Activated CD4-positive, alpha-beta memory T cell treated with anti-CD3 and anti-CD28 coated beads for 36 hours (primary cell): ENCODE results near the gene CDKN3. TPM values are rescaled to one million over a fixed set of nuclear protein-coding genes. Genes with fewer than 3 reads are reported as not detected.

Experiments used
- CTCF ChIA-PET: fragments of 350-600 bp; sonication (Branson Sonifier 250); formaldehyde crosslinking; loops from one replicate; lab custom pipeline; 2021; ENCODE audit warnings: antibody characterized with exemption, inconsistent platforms; lab: Charles Lee
- POLR2A ChIA-PET: fragments of 350-600 bp; sonication (Branson Sonifier 250); formaldehyde crosslinking; loops from one replicate; lab custom pipeline; 2021; ENCODE audit warnings: antibody characterized with exemption; lab: Charles Lee
- DNase-seq: peaks from one replicate; pipeline ENCODE4 v3.0.0-alpha.2; 2020
- H3K27ac Mint-ChIP-seq: one replicate; pipeline ENCODE4 v1.8.0; 2021; ENCODE audit warnings: mixed read lengths
- H3K27me3 Mint-ChIP-seq: one replicate; pipeline ENCODE4 v1.8.0; 2021; ENCODE audit warnings: mixed read lengths
- H3K36me3 Mint-ChIP-seq: one replicate; pipeline ENCODE4 v1.8.0; 2021; ENCODE audit warnings: mixed read lengths
- H3K4me1 Mint-ChIP-seq: one replicate; pipeline ENCODE4 v1.8.0; 2021; ENCODE audit warnings: low read depth, mixed read lengths
- H3K4me3 Mint-ChIP-seq: one replicate; pipeline ENCODE4 v1.8.0; 2021; ENCODE audit warnings: mild to moderate bottlenecking, mixed read lengths
- H3K9me3 Mint-ChIP-seq: one replicate; pipeline ENCODE4 v1.8.0; 2021; ENCODE audit warnings: mixed read lengths
- intact Hi-C: fragments of 100-400 bp; cut with micrococcal nuclease; formaldehyde crosslinking; loops from one replicate; pipeline ENCODE4 v1.15.1; 2023
- total RNA-seq, 2 experiments: library from RNA; stranded (reverse); gene quantifications; one replicate each; pipeline ENCODE4 v1.2.3, GENCODE V29; 2021

CDKN3 gene
- total RNA-seq, 2 experiments from 2014 or later = 96.2 to 99.2 TPM

DNA sequence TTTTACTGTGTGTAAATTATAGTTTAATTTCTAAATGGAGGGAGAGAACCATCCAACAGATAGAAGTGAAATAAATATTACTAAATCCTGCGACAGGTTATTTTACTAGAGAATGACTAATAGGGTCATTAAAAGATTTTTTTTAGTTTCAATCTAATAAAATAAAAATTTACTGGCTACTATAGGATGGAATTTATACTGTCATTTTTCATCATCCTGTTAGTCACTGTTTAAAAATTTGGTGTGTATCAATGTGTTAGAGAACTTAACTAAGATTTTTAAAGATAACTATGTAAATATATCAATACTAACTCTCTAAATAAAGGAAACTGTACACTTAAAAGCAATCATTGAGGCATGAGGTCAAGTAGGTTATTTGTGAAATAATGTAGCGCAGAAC, 41.1 kb upstream of the CDKN3 start:
- intact Hi-C loops = loop anchor here (10.0 kb wide), 1 partner anchor 401 kb away; the partner anchor contains the start of gene BMP4
- DNase-seq = no peak
- ChIA-PET CTCF (no interaction called here), POLR2A (no interaction called here)
- Mint-ChIP-seq H3K27me3 (peaks cover 26% of the 10 kb centered on the region), H3K4me1 (no peaks in the 10 kb centered on the region), H3K4me3 (no peak overlapping the region), H3K36me3 (no peaks in the 10 kb centered on the region), H3K27ac (no peak overlapping the region), H3K9me3 (peaks cover 3% of the 10 kb centered on the region)

DNA sequence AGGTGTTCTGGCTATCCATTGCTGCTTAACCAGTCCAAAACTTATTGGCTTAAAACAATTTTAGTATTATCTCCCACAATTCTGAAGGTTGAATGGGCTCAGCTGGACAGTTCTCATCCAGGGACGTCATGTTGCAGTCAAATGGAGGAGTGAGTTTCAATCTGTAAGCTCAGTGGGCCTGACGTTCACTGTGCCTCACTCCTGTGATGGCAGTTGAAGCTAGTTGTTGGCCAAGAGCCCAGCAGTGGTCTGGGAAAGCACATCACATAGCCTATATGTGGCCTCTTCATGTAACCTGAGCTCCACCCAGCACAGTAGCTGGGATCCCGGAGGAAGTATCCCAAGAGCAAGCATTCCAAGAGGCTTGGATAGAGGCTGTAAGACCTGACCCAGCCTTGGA, 40.6 kb upstream of the CDKN3 start:
- no peak for DNase-seq
- no peak overlapping the region for H3K27ac Mint-ChIP-seq

DNA sequence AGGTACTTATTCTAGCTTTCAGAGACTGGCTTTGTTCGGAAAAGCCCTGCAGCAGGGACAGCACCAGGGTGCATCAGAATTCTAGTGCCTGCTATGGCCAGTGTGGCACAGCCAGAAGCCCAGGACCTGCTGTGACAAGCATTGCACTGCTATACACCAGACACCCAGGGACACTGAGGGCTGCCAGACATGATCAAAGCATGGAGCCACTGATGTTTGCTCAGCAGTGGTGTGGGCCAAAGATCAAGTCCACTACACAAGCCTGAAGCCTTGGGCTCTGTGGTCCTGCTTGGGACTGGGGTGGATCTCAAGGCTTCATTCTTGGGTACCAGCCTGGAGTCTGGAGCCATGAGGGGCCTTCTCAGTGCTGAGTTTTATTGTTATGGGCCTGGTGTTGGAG, 36.1 kb upstream of the CDKN3 start:
- no peaks in the 10 kb centered on the region for H3K4me1 Mint-ChIP-seq
- no peaks in the 10 kb centered on the region for H3K9me3 Mint-ChIP-seq
- H3K36me3 Mint-ChIP-seq = no peaks in the 10 kb centered on the region
- POLR2A ChIA-PET = no interaction called here
- H3K27ac Mint-ChIP-seq = no peak overlapping the region
- CTCF ChIA-PET = no interaction called here
- DNase-seq = no peak
- intact Hi-C loops = no loop called here
- no peak overlapping the region for H3K4me3 Mint-ChIP-seq
- H3K27me3 Mint-ChIP-seq = peaks cover 33% of the 10 kb centered on the region

More for the DNA sequence above, 40.6 kb upstream of the CDKN3 start:
- intact Hi-C loops = loop anchor here (10.0 kb wide), 1 partner anchor 401 kb away; the partner anchor contains the start of gene BMP4
- Mint-ChIP-seq H3K4me1 (no peaks in the 10 kb centered on the region), H3K4me3 (no peak overlapping the region), H3K27me3 (peaks cover 28% of the 10 kb centered on the region), H3K9me3 (peaks cover 3% of the 10 kb centered on the region), H3K36me3 (no peaks in the 10 kb centered on the region)
- POLR2A ChIA-PET = no interaction called here
- CTCF ChIA-PET = no interaction called here

DNA sequence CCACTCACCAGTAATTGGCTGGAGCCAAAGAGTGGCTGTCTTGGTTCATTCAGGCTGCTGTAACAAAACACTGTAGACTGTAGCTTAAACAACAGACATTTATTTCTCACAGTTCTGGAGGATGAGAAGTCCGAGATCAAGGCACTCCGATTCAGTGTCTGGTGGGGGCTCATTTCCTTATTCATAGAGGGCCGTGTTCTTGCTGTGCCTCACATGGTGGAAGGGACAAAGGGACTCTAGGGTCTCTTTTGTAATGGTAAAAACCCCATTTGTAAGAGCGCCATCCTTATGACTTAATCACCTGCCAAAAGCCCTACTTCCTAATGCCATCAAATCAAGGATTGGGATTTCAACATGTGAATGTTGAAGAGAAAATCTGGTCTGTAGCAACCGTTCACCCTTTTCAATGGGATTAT, 34.7 kb upstream of the CDKN3 start:
- DNase-seq = no peak
- H3K36me3 Mint-ChIP-seq = no peaks in the 10 kb centered on the region
- ChIA-PET POLR2A (no interaction called here), CTCF (interaction anchor here (0.7 to 2.0 kb wide), 2 partner anchors 12 to 112 kb away, joined by 3 to 4 read pairs; no protein-coding TSS in a partner anchor)
- H3K27me3 Mint-ChIP-seq = peaks cover 31% of the 10 kb centered on the region
- H3K9me3 Mint-ChIP-seq = no peaks in the 10 kb centered on the region
- H3K4me1 Mint-ChIP-seq = no peaks in the 10 kb centered on the region
- intact Hi-C loops = no loop called here
- no peak overlapping the region for H3K4me3 Mint-ChIP-seq
- H3K27ac Mint-ChIP-seq = no peak overlapping the region

DNA sequence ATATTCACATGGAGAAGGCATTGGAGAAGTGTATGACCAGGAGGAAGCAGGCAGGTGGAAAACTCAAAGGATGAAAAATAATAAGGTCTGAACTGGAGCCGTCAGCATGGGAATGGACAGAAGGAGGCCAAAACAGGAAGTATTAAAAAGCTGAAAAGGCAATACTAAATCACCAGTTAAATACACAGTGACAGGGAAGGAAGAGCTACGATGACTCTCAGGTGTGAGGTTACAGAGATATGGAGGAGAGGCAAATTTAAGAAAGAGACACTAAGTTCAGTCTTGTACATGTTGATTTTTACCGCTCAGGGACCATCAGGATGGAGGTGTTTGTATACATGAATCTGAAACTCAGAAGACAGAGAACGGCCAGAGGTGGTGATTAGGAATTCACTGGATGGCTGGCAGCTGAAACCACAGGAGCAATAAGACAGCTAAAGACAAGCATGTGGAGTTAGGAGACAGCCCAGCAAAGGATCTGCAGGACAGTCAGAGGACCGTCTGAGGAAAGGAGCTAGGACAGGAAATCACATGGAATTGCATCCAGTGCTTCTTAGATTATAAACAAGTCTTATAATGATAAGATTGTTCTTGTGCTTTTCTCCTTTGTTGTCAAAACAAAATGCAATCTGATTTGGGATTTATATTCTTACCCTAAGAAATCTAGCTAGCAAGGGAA, 33.9 kb upstream of the CDKN3 start:
- H3K27me3 Mint-ChIP-seq = peaks cover 27% of the 10 kb centered on the region
- no peaks in the 10 kb centered on the region for H3K36me3 Mint-ChIP-seq
- POLR2A ChIA-PET = no interaction called here

DNA sequence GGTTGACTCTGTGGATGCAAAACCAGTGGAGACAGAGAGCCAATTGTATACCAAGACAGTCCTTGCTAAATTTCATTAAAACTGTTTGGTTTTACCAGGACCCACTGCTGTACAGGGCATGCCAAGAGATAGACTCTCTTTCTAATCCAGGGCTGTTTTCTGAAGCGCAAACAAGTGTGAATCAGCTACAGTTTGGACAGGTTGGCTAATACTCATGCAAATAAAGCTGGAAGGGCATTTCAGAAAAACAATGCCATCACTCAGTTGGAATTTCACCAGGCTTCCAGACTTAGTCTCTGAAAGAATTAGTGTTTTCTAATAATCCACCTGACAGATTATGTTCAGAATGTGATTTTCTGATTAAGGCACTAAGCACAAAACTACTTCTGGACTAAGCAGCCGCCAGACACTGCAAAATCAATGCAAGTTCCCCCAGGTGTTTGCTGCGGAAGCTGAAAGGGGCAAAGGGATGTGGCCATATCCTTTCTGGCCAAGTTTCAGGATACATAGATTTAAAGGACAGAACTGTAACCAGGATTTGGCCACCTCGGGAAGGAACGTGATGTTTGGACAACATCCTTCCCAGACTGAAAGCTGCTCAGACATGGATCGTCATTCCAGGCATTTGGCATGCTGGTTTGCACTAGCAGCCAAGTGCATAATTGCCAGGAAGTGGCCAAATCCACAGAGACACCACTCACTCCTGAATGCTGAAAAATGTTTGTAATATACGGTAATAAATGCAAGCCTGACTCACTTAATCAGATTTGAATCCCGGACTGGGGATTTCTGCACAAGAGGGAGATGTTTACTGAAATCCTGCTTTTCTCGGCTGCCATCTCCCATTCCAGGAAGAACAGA, 32.0 kb upstream of the CDKN3 start:
- no peaks in the 10 kb centered on the region for H3K9me3 Mint-ChIP-seq
- H3K36me3 Mint-ChIP-seq = no peaks in the 10 kb centered on the region
- no peak overlapping the region for H3K27ac Mint-ChIP-seq
- no peaks in the 10 kb centered on the region for H3K4me1 Mint-ChIP-seq
- intact Hi-C loops = no loop called here
- POLR2A ChIA-PET = no interaction called here
- CTCF ChIA-PET = no interaction called here
- no peak for DNase-seq
- H3K4me3 Mint-ChIP-seq = no peak overlapping the region
- peaks cover 23% of the 10 kb centered on the region for H3K27me3 Mint-ChIP-seq

More for the DNA sequence above, 33.9 kb upstream of the CDKN3 start:
- H3K4me1 Mint-ChIP-seq = no peaks in the 10 kb centered on the region
- no peaks in the 10 kb centered on the region for H3K9me3 Mint-ChIP-seq
- intact Hi-C loops = no loop called here
- no peak overlapping the region for H3K27ac Mint-ChIP-seq
- no peak for DNase-seq
- H3K4me3 Mint-ChIP-seq = no peak overlapping the region
- CTCF ChIA-PET = interaction anchor here (0.9 to 2.0 kb wide), 3 partner anchors 13 to 34 kb away, joined by 3 to 6 read pairs (median 4); partner anchors contain the start of gene CDKN3

DNA sequence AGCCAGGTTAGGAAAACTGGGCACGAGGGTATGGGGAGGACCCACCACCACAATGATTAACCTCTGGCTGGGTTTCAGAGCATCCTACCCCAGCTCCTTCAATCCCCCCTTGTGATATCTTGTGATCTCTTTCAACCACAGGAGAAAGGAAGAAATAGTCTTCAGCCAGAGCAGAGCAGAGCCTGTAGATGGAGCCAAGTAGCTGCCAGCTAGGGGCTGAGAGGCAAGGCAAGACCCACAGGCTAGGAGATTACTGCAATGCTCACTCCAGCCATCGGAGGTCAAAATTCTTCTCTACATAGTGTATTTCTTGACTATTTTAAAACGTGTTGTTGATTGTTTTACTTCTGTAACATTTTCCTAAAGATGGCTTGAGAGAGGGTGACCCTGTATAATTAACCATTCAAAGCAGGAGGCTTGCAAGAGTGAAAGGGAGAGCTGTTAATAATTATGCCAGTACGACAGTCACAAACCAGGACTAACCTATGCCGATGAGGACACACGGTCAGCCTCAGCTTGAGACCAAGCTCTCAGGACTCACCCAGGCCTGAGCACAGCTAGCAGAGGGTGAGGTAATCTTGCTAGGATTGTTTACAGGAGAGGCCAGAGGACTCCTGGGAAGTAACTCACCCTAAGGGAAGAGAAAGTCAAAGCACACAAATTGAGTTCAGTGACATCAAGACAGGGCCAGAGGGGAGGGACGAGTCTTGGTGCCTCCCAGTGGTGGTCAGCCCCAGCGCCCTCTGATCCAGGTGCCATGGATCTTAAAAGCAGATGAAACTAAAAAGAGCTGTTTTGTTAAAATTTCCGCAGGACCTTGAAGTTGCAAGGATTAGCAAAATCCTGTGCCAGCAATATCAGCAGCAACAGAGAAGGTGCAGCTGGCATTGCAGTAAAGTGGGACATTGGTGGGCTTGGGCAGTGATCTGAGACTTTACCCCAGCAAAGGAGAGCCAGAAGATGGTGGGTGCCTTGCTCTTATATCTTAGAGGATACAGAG, 29.8 kb upstream of the CDKN3 start:
- Mint-ChIP-seq H3K36me3 (no peaks in the 10 kb centered on the region), H3K27me3 (peaks cover 16% of the 10 kb centered on the region), H3K4me3 (no peak overlapping the region), H3K4me1 (no peaks in the 10 kb centered on the region), H3K27ac (no peak overlapping the region), H3K9me3 (no peaks in the 10 kb centered on the region)
- peak; percentile 43 for DNase-seq
- POLR2A ChIA-PET = no interaction called here
- intact Hi-C loops = no loop called here
- CTCF ChIA-PET = interaction anchor here (0.6 to 0.9 kb wide), 4 partner anchors 37 to 437 kb away, joined by 3 read pairs; no protein-coding TSS in a partner anchor

DNA sequence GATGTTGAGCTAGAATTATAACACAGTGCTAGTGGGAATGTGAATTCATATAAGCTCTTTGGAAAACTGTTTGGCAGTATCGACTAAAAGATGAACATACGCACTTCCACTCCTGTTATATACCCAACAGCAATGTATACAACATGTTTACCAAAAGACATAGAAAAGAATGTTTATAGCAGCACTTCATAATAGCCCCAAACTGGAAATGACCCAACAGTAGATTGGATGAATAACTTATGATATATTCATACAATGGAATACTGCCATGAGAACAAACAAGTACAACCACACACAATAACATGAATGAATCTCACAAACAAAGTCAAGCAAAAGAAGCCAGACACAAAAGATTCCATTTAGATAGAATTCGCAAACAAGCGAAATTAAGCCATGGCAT, 28.5 kb upstream of the CDKN3 start:
- no peak for DNase-seq
- H3K27me3 Mint-ChIP-seq = peaks cover 12% of the 10 kb centered on the region
- no peaks in the 10 kb centered on the region for H3K36me3 Mint-ChIP-seq
- ChIA-PET POLR2A (no interaction called here), CTCF (no interaction called here)
- no peak overlapping the region for H3K27ac Mint-ChIP-seq
- H3K9me3 Mint-ChIP-seq = no peaks in the 10 kb centered on the region
- no peak overlapping the region for H3K4me3 Mint-ChIP-seq
- intact Hi-C loops = no loop called here
- H3K4me1 Mint-ChIP-seq = no peaks in the 10 kb centered on the region

DNA sequence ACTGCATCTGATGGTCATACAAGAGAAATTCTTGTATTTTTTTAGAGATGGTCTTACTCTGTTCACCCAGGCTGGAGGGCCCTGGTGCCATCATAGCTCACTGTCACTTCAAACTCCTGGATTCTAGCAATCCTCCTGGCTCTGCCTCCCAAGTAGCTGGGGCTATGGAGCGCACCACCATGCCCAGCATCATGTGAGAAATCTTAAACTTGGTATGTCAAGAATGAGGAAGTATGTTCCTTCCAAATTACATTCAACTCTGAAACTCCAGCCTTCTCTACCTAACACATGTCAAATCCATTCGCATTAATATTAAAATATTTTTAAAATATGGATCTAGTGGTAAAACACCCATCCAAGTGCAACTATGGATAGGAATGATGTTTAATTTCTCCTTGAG, 27.5 kb upstream of the CDKN3 start:
- ChIA-PET CTCF (no interaction called here), POLR2A (no interaction called here)
- Mint-ChIP-seq H3K9me3 (no peaks in the 10 kb centered on the region), H3K4me1 (no peaks in the 10 kb centered on the region), H3K4me3 (no peak overlapping the region), H3K36me3 (no peaks in the 10 kb centered on the region), H3K27ac (no peak overlapping the region), H3K27me3 (peaks cover 5% of the 10 kb centered on the region)
- intact Hi-C loops = no loop called here
- DNase-seq = no peak

DNA sequence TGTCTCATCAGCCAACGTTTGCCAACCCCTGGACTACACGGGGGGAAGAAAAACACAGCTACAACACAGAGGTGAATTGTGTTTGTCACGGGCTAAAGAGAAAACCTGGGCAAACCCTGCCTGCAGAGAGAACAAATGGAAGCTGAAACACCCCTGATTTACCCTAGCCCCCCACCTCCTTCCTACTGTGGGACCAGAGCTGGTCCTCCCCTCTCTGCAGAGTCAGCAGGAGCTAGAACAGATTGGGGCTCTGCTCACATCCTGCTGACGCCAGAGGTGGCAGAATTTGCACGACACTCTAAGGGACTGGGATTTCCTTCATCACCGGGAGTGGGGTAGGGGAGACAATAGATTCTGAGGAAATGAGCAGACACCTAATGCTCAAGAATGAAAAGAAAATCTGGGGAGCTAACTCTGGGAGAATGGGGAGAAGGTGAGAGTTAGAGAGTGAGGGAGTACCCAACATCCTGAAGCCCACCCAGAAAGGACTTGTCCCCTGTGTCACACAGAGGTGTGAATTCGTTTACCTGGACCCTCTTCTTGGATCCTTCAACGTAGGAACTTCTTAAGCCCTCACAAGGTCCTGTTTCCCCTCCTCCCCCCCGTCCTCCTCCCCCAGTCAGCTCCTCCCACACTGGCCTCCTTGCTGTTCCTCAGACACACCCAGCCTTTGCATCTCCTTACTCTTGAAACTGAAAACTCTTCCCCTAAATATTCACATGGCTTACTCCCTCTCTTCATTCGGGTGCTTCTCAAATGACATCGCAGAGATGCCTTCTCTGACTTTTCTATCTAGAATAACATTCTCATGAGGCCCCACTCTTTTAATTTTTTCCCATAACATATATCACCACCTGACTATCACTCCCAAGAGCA, 26.2 kb upstream of the CDKN3 start:
- CTCF ChIA-PET = interaction anchor here (0.6 kb wide), 1 partner anchor 114 kb away, joined by 3 read pairs; no protein-coding TSS in a partner anchor
- intact Hi-C loops = no loop called here
- Mint-ChIP-seq H3K27ac (no peak overlapping the region), H3K36me3 (no peaks in the 10 kb centered on the region), H3K9me3 (no peaks in the 10 kb centered on the region), H3K4me3 (no peak overlapping the region), H3K27me3 (peaks cover 5% of the 10 kb centered on the region), H3K4me1 (no peaks in the 10 kb centered on the region)
- no peak for DNase-seq
- POLR2A ChIA-PET = no interaction called here
